Stimulated activated CD8-positive, alpha-beta memory T cell treated with anti-CD3 and anti-CD28 coated beads, Interleukin-15, amount 100 ng/mL, for 1 hour (primary cell): ENCODE data around the gene AIFM1.
A peak's percentile ranks its signal among the peaks of the same experiment; 100 is the strongest.

ENCODE experiments used
- DNase-seq: peaks from one replicate; pipeline ENCODE4 v3.0.0-alpha.2; 2020; ENCODE audit warnings: low read depth

Gene AIFM1

DNA sequence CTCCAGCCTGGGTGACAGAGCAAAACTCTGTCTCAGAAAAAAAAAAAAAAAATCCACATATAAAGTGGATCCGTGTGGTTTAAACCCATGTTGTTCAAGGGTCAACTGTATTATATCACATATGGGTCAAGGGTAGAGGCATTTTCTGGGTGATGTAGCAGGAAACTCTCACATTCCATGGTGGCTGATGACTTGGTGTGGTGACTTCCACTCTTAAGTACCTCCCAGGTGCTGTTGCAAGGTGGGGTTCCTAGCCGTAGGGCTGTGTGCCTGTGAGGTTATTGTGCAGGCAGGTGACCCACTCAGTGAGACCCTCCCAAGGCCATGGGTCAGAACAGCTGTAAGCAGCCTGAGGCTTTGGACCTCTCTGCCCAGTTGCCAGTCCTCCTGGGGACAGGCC is 72.4 kb downstream of the AIFM1 start:
- DNase-seq: no peak

- DNase-seq: peak; percentile 56
Observed at GRCh38 chrX:130091980-130092522, 73.6 kb downstream of the AIFM1 start.

GRCh38 chrX:130090364-130090763 is 75.3 kb downstream of the AIFM1 start:
- DNase-seq: no peak

DNA sequence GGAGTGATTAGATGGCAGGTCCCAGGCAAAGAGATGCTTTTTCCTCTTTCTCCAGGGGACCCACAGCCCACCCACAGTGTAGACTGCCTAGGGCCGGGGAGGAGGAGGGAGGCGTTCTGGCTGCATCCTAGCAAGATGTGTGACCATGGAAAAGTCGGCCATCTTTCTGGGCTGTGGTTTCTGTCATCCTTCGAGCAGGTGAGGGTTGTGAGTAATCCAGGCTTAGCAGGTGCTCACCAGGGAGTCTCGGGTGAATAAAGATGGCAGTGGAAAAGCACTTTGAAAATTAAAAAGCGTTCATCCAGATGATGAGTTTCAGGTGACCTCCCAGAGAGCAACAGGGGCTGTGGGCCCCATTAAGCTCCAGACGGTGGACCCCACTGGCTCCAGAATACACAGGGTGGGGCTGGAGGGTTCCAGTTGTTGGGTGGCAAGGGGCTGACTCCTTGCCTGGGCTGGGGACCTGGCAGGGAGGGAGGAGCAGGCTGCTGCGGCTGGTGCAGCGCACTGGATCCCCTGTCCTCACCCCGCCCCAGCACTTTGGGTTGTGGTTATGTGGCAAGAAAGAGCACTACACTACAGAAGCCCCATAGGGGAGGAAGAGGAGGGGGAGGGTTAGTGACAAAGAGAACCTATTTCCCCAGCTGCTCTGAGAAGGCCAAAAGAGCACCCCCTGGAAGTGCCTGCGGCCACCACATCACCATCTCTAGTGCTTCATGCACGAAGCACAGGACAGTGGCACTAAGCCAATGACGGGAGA is 79.0 kb downstream of the AIFM1 start:
- peak; percentile 30 for DNase-seq

GRCh38 chrX:130085551-130086446 is 79.8 kb downstream of the AIFM1 start:
- no peak for DNase-seq

DNA sequence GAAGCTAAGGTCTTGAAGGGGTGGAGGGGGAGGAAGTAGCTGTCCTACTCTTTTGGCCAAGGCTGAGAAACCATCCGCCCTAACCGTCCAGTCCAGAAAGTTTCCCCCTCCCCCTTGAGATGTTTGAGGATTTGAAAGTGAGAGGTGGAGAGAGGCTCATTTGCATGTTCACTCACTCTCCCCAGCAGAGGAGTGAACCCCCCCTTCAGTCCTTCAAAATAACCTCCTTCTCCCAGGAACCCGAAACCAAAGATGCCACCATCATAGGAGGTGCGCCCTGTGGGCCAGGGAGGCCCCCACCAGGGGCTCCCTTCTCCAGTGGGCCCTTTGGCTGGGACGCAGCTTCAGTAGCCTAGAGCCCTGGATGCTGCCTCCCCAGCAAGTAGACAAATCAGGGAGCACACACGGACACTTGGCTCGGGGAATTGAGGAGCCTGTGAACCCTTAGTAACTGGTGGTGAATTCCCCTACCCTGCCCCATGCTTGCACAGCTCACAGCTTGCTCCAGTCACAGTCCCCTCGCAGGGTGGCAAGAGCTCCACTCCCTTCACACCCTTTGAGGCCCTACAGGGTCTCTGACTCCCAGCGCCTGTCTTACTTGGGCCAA is 80.9 kb downstream of the AIFM1 start:
- no peak for DNase-seq

- no peak for DNase-seq
Observed at GRCh38 chrX:130083656-130084382, 81.8 kb downstream of the AIFM1 start.

DNA sequence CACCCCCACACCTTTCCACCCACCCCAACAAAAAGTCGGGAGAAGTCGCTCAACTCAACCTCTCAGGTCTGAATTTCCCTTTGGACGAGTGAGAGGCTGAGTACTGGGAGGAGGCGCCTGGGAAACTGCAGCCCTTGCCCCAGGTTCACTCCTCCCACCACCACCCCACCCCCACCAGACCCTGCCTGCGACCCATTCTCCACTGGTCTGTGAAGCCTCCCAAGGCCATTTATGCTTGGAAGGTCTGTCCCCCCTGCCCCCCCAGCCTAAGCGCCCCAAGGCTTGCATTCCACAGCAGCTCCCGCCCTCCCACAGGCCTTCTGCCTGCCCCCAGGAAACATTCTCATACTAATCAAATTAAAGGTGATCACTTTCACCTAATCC is 82.5 kb downstream of the AIFM1 start:
- DNase-seq: no peak

GRCh38 chrX:130082244-130083106 is 83.2 kb downstream of the AIFM1 start:
- DNase-seq: peak; percentile 37

DNA sequence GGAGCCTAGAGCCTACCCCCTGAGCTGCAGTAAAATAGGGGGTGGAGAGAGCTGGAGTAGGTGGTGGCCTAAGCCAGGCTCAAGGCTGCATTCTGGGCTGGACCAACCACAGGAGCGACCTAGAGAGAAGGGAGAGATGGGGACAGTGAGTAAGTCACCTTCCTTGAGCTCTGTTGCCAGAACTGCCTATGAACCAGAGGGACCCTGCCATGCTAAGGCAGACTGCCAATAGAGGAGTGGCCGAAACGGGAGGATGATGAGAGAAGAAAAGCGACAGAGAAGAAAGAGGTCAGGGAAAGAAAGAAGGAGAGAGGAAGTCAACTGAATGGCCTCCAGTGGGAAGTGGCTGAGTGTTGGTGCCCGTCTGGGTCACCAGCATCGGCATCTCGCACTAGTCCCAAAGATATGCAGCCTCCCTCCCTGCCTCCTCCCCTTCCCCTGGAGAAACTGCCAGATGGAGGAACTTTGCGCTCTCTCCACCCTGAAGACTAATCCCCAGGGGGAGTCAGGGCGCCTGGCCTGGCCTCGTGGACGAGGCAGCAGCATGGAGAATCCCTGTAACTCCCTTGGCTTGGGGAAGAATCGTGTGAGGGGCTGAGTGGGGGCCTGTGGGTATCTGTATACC is 84.1 kb downstream of the AIFM1 start:
- DNase-seq: no peak

- no peak for DNase-seq
Observed at GRCh38 chrX:130080791-130081367, 84.8 kb downstream of the AIFM1 start.

- peak; percentile 27 for DNase-seq
Observed at GRCh38 chrX:130079824-130080406, 85.7 kb downstream of the AIFM1 start.
